GM12865 (cell line): ENCODE data around the gene TGFB1.

Experiments
- DNase-seq: peaks from one replicate; pipeline ENCODE4 v3.0.0; 2010; ENCODE audit warnings: low read depth
- H3K4me3 ChIP-seq: 2 replicates; pipeline ENCODE4 v1.5.1; 2011; ENCODE audit warnings: mild to moderate bottlenecking, low read depth, low read length, control low read depth
- CTCF ChIP-seq: IDR thresholded peaks from 2 replicates; pipeline ENCODE4 v1.5.1; 2011; ENCODE audit warnings: low read length, control low read depth, low read depth, inconsistent platforms; ENCODE audit not compliant: insufficient read depth; ENCODE audit errors: missing control alignments

Gene TGFB1

GRCh38 chr19:41325947-41326706 lies 27.6 kb downstream of the TGFB1 start:
- TF ChIP-seq CTCF = no peak
- peak; percentile 84 for DNase-seq
- peak overlapping the region; percentile 62; the same call in 1 of the 2 replicates for H3K4me3 ChIP-seq

DNA sequence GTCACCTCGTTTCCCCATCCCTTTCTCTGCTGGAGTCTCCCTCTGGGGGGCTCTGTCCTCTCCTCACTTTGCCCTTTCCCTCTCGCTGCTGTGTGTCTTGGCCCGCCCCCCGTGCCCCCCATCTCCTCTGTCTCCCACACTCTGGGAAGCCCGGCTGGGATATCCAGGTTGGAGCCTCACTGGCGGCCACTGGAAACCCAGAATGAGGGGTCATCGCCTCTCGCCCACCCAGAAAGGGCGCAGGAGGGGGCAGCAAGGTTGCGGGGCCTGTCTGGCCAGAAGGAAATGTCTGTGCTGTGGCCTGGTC lies 28.1 kb downstream of the TGFB1 start:
- no peak for DNase-seq
- no peak overlapping the region for H3K4me3 ChIP-seq
- no peak for TF ChIP-seq CTCF

GRCh38 chr19:41324921-41325639 lies 28.6 kb downstream of the TGFB1 start:
- no peak for DNase-seq
- TF ChIP-seq CTCF = no peak

DNA sequence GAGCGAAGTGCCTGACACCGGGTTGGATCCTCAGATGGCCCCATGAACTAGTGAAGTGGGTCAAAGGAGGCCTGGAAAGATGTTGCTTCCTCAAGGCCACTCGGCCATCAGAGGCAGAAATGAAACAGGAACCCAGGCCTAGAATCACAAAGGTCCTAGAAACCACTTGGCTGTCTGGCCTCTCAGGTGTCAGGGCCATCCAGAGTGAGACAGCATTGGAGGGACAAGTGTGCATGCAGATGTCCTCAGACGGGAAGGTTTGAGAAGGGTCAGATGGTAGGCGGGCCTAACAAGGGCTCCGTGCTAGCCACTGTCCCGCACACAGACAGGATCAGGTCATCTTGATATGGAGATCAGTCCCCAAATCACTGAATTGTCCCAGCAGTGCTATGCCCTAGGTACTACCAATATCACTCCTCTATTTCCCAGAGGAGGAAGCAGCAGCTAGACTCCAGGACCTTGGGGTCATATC lies 29.5 kb downstream of the TGFB1 start:
- no peak overlapping the region for H3K4me3 ChIP-seq
- no peak for DNase-seq

More at GRCh38 chr19:41324921-41325639, 28.6 kb downstream of the TGFB1 start:
- no peak overlapping the region for H3K4me3 ChIP-seq

GRCh38 chr19:41323430-41324125 lies 30.1 kb downstream of the TGFB1 start:
- no peak for TF ChIP-seq CTCF
- DNase-seq = no peak
- H3K4me3 ChIP-seq = no peak overlapping the region

More for the DNA sequence above, 29.5 kb downstream of the TGFB1 start:
- no peak for TF ChIP-seq CTCF

DNA sequence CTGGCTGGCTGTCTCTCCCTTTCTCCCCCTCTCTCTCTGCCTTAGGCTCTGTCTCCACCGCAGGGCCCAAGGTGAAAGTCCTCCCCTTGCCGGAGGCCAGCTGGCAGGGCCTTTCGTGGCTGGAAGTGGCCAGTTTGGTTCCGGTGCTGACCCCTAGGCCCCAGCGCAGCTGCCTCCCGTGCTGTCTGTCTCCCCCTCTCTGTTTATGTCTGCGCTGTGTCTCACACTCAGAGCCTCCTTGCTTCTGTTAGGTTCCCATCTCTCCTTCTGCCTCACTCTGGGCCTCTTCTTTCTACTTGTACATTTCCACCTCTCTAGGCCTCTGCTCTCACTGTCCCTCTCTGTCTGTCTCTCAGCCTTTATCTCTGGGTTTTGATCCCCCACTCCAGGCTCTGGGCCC lies 30.7 kb downstream of the TGFB1 start:
- no peak for TF ChIP-seq CTCF
- no peak for DNase-seq
- no peak overlapping the region for H3K4me3 ChIP-seq
